AML-193 (cell line): ENCODE measurements around the gene ID3.

ENCODE experiments used
- DNase-seq, 2 experiments: peaks; one replicate each; lab custom pipeline; 2025; lab: John Stamatoyannopoulos, UW

Gene ID3

DNA sequence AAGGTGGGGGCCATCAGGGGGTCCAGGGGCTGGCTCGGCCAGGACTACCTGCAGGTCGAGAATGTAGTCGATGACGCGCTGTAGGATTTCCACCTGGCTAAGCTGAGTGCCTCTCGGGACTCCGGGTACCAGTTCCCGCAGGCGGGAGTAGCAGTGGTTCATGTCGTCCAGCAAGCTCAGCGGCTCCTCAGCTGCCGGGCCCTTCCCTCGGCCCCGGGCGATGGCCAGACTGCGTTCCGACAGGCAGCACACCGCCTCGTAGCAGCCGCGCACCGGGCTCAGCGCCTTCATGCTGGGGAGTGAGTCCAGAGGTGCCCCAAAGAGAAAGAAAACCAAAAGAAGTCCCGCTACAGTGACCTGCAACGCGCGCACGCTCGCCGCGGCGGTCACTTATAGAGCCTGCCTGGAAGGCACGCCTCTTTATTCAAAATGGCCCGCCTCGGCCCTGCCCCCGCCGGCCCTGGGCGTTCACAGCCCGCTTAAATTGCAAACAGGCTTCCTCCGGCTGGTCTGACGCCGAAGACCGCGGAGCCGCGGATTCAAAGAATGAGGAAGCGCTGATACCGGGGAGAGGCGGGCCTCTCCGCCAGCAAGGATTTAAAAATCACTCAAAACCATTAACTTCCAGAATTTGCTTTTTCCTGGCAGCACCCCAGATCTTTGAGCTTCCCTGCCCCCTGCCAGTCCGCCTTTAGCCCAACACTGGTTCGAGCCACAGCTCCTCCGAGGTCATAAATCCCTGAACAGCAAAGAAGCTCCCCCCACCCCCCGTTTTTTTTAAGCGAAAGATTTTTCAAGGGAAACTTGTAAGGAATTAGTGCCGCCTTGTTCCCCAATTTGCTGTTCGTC lies at the start of gene ID3:
Gene ID3, minus strand, starts transcription at position 366 of the 849 bp plus-strand sequence. Its CDS starts 75 bp downstream, at position 291.
- peak; percentile 86 to 90 for DNase-seq

- no peak for DNase-seq
Observed at GRCh38 chr1:23607944-23608343, 48.6 kb upstream of the ID3 start.

DNA sequence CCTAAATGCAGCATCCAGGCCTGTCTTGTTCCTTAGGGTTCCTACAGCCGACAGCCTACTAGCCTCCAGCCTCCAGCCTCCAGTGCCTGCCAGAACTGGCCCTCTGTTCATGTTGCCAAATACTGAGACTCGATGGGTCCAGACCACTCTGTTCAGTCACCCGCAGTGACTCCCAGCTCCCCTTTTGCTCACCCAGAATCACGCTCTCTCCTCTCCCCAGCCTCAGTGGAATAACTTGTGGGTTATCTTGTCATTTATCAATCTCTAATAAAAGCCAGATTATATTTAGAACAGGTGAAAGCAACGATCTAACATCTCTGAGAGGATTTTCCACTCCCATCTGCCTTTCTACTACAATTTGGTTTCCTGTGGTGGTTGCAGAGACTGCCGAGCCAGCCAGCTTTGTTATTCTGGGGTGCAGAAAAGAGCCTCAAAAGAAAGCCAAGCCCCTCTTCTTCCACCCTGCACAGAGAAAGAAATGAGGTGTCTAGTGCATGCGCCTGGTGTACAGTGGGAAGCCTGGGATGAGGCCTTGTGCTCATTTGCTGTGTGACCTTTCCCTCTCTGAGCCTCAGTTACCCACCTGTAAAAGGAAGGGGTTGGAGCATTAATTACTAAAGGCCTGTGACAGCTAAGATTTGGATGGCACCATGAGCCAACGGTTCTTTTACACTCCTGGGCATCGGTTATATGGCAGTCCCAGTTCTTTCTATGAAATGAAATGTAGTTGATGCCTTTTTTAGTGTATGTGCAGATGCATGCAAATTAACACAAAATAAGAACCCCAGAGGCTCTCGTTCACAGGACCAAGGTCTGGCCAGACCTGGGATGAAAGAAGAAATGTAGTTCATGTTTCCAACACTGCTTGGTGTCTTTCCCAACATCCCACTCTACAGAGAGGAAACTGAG lies 42.9 kb upstream of the ID3 start:
- DNase-seq: no peak

DNA sequence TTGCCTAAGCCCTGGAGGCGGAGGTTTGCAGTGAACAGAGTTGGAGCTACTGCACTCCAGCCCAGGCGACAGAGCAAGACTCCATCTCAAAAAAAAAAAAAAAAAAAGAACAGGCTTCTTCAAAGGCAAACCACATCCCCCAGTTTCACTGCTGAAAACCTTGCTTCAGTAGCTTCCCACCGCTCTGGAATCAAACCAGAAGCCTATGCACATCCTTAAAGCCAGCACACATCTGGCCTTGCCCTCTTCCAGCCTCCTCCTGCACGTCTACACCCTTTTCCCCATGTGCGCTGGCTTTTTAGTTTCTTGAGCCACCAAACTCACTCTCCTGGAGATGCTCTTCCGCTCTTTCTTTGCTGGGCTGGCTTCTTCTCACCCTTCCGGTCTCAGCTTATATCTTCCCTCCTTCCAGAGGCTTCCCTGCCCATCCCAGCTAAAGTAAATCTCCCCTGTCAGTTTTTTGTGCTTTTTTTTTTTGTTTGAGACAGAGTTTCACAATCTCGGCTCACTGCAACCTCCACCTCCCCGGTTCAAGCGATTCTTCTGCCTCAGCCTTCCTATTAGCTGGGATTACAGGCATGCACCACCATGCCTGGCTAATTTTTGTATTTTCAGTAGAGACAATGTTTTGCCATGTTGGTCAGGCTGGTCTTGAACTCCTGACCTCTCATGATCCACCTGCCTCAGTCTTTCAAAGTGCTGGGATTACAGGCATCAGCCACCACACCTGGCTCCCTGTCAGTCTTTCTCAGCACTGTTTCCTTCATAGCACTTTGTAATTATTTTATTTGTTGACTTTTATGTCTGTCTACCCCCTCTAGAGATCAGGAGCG lies 42.0 kb upstream of the ID3 start:
- no peak for DNase-seq

DNA sequence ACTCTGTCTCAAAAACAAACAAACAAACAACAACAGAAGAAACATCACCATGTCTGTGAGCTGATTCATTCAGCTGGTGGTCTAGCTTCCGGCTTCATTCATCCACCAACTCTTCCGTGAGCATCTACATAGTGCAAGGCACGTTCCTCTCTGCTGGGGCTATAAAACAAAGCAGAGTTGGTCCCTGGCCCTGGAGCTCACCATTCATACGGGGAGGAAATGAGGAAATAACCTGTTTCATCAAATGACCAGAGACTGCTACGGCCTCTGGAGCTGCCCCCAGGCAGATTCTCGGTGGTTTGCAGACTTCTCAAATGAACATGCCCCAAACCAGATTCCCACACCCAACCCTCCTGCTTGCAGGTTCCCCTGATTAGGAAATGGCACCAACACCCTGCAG lies 41.0 kb upstream of the ID3 start:
- peak; percentile 51 to 52 for DNase-seq

- no peak for DNase-seq
Observed at GRCh38 chr1:23599125-23599524, 39.8 kb upstream of the ID3 start.

GRCh38 chr1:23598424-23598823 lies 39.1 kb upstream of the ID3 start:
- DNase-seq: no peak

DNA sequence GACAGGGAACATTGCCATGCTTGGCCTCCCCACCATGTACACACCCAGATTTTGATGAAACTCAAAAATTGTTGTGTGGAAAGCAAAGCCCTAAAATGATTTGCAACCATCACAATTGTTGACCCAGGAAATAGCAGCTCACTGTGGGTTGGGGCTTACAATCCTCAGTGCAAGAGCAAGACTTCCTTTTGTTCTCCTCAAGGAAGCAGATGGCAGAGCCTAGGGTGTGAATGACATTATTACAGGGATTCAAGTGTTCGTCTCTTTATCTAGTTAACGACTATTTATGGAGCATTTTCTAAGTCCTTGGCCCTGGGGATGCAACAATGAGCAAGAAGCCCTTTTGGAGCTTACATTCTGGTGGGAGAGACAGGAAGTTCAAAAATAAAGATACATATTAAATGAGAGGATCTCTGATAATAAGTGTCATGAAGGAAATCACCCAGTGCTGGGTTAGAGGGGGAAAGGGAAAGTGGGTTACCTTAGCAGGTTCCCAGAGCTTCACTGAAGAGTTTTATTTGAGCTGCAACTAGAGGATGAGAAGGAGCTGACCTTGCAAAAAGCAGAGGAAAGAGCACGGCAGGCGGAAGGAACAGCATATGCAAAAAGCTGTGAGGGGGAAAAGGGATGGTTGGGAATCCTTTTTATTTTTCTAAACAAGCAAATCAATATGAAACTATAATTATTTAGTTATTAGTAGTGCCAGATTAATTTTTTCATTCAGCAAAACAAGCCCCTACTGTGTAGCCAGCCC lies 38.5 kb upstream of the ID3 start:
- DNase-seq: no peak

GRCh38 chr1:23596382-23597358 lies 37.4 kb upstream of the ID3 start:
- no peak for DNase-seq

DNA sequence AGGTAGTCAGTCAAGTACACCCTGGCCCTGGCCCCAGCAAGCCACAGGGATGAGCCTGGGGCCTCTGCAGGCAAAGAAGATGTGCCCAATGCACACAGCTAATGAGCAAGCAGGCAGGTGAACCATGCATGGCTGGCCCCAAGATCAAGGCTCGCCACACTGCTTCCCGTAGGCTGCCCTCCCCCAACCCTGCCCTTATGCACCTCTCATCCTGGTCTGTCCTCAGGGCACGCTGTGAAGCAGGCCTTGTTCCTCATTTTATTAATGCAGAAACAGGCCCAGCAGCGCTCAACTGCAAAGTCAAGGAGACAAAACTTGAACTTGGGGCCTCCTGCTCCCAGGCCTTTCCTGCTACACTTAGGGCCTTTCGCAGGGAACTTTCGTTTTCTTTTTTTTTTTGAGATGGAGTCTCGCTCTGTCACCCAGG lies 35.6 kb upstream of the ID3 start:
- peak; percentile 38 to 47 for DNase-seq

DNA sequence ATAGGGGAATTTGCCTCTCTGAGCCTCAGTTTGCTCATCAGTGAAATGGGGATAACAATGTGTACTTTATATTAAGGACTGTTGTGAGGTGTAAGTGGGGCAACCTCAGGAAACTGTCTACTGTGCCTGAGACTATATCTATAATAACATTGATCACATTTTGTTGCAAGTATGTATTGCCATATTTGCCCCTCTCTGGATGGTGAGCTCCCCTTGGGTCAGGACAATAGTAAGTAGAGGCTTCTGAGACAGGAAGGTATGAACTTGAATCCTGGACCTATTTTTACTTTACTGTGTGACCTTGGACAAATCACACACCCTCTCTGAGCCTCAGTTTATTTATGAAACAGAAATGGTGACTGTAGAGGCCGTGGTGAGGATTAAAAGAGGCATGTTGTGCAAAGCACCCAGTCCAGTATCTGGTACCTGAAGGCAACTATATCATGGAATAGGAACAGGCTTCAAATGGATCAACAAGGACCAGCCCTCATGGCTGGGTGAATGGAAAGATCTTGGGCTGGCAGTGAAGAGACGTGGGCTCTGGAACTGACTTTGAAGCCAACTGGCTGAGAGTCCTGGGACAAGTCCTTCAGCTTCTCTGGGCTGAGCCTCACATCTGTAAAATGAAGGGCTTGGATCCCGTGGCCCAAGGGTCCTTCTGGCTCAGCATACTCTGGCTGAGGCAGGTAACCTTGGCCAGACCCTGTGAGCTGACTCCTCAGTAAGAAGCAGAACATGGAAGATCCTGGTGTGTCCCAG lies 35.0 kb upstream of the ID3 start:
- no peak for DNase-seq

DNA sequence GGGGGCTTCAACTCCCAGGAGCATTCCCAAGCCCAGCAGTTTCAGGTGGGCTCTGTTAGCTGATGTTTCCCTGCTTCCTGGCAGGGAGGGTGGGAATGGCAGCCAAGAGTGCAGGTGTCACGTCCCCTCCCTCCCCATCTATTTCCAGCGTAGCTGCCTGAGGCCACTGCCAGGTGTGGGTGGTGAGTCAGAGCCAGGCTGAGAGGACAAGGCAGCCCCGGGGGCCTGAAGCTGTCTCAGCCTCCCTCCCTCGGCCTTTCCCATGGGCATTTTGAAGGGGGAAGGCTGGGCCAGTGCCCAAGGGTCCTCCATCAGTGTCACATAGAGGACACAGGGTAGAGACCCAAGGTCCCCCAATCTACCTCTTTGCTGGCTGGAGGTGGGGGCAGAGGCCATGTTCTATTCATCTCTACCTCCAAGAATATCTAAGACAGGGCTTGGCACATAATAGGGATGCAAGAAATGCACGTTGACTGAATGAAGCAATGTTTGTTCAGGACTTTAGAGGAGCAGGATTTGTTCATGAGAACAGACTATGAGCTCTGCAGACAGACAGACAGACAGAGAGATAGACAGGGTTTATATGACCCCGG lies 34.4 kb upstream of the ID3 start:
- no peak for DNase-seq

GRCh38 chr1:23593042-23593521 lies 33.8 kb upstream of the ID3 start:
- DNase-seq: no peak

GRCh38 chr1:23592209-23592892 lies 33.0 kb upstream of the ID3 start:
- DNase-seq: no peak

- DNase-seq: no peak
Observed at GRCh38 chr1:23591460-23592208, 32.3 kb upstream of the ID3 start.

DNA sequence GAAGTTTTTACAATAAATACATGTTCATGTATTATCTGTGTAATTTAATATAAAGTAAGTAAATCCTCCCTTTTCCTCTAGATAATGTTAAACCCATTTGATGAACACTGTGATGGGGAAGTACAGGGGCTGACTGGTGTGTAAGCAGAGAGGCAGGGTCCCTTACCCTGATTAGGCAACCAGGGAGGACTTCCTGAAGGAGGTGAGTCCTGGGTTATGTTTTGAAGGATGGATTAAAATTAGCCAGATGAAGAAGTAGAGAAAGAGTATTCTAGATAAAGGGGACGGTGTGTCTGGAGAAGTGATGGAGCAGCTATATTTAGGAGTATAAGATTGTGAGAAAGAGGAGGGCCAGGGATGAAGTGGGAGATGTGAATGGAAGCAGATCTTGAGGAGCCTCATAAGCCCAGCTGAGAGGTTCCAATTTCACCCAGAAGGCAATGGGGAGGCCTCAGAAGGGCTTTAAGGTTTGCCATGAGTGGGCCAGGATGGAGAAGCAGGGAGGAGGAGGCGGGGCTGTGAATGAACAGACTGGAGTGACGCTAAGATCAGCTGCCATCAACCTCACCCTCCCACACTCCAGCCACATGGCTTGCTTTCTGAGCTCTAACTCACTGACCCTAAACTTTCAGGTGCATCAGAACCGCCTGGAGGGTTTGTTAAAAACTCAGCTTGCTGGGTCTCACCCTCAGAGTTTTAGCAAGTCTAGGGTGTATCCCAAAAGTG lies 30.9 kb upstream of the ID3 start:
- no peak for DNase-seq

DNA sequence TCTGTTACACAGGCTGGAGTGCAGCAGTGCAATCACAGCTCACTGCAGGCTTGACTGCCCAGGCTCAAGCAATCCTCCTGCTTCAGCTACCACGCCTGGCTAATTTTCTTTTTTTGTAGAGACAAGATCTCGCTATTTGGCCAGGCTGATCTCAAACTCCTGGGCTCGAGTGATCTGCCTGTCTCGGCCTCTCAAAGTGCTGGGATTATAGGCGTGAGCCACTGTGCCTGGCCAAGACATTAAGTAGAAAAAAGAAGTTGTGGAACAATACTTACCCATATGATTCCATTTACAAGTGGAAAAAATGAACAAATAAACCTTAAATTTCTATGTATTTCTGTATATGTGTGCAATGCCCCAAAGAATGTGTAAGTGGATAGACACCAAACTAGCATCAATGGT lies 30.3 kb upstream of the ID3 start:
- DNase-seq: no peak
